Thymus (tissue), 11 donors: Measurements from ENCODE around the gene PLAAT2. TPM values are rescaled to one million over a fixed set of nuclear protein-coding genes. Genes with fewer than 3 reads are reported as not detected.
"Not testable (repeated sequence)": the region's sequence is repeated elsewhere in the genome, so short reads cannot be mapped to it uniquely, and the experiment has no call there.

Experiments used
- DNase-seq, 9 donors: peaks; one replicate each; pipeline ENCODE4 v3.0.0-alpha.2; 2013; ENCODE audit warnings: low spot score in 9 of 9, low read depth in 6 of 9, missing footprints in 1 of 9
- H3K27ac ChIP-seq, 2 donors: one replicate each; pipeline ENCODE4 v1.5.1; 2013; ENCODE audit warnings: control low read depth in 1 of 2, low read depth in 1 of 2, low read length in 1 of 2, mild to moderate bottlenecking in 1 of 2, moderate library complexity in 1 of 2
- H3K27me3 ChIP-seq, 2 donors: one replicate each; pipeline ENCODE4 v1.5.1; 2013; ENCODE audit warnings: low read length in 1 of 2; ENCODE audit not compliant: control insufficient read depth in 2 of 2, insufficient read depth in 1 of 2
- H3K36me3 ChIP-seq, 2 donors: one replicate each; pipeline ENCODE4 v1.5.1; 2013; ENCODE audit warnings: low read length in 1 of 2, mild to moderate bottlenecking in 1 of 2, moderate library complexity in 1 of 2; ENCODE audit not compliant: control insufficient read depth in 2 of 2, insufficient read depth in 2 of 2
- H3K4me1 ChIP-seq, 2 donors: one replicate each; pipeline ENCODE4 v1.5.1; 2013; ENCODE audit warnings: low read length in 2 of 2; ENCODE audit not compliant: control insufficient read depth in 2 of 2, insufficient read depth in 2 of 2
- H3K4me3 ChIP-seq, 2 donors: one replicate each; pipeline ENCODE4 v1.5.1; 2013; ENCODE audit warnings: low read length in 2 of 2, control low read depth in 1 of 2, mild to moderate bottlenecking in 1 of 2
- H3K9me3 ChIP-seq, 2 donors: one replicate each; pipeline ENCODE4 v1.5.1; 2013; ENCODE audit warnings: low read length in 1 of 2, mild to moderate bottlenecking in 1 of 2; ENCODE audit not compliant: control insufficient read depth in 2 of 2, insufficient read depth in 1 of 2
- WGBS: extraction: QIAGEN DNeasy Blood & Tissue Kit; methylation state at CpG from one replicate; pipeline ENCODE4 v1.1.7; 2013; 5-methylcytosine and 5-hydroxymethylcytosine counted together
- polyA plus RNA-seq: library from polyadenylated mRNA; stranded (reverse); fragments of 200-250 nt; gene quantifications from one replicate; pipeline ENCODE4 v1.2.3, GENCODE V29; 2013
- total RNA-seq: library from RNA; stranded (reverse); fragments of 120-200 nt; gene quantifications from one replicate; pipeline ENCODE4 v1.2.4, GENCODE V29; 2013
- donor health status: healthy.

The PLAAT2 gene
- total and polyA plus RNA-seq, 2 donors, result 0.19 to 1.8 TPM

DNA sequence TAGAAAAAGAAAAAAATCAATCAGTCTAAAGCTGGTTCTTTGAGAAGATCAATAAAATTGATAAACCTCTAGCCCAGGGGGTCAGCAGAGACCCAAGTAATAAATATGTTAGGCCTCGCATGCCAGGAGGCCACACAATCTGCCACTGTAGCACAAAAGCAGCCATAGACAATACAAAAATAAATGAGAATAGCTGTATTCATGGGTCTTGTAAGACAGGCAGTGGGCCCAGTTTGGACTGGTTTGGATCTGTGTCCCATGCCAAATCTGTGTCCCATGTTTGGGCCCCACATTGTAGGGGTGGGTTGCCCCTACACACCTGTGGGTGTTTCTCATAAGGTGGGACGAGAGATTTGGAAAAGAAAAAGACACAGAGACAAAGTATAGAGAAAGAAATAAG lies 33.2 kb downstream of the PLAAT2 start:
- H3K4me3 ChIP-seq, result no peak overlapping the region
- peaks cover 3 to 7% of the 10 kb centered on the region in 2 donors for H3K4me1 ChIP-seq
- no peaks in the 10 kb centered on the region for H3K27me3 ChIP-seq
- no peaks in the 10 kb centered on the region for H3K36me3 ChIP-seq
- no peak for DNase-seq
- H3K9me3 ChIP-seq, result no peaks in the 10 kb centered on the region
- H3K27ac ChIP-seq, result no peak overlapping the region
- 98% methylated on average over 2 of the region's 2 CpGs for WGBS

DNA sequence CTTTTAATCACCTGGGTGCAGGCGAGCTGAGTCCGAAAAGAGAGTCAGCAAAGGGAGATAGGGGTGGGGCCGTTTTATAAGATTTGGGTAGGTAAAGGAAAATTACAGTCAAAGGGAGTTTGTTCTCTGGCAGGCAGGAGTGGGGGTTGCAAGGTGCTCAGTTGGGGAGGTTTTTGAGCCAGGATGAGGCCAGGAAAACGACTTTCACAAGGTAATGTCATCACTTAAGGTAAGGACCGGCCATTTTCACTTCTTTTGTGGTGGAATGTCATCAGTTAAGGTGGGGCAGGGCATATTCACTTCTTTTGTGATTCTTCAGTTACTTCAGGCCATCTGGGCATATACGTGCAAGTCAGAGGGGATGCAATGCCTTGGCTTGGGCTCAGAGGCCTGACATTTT lies 33.8 kb downstream of the PLAAT2 start:
- H3K27ac ChIP-seq, H3K4me3 ChIP-seq, H3K36me3 ChIP-seq, DNase-seq, H3K9me3 ChIP-seq, H3K27me3 ChIP-seq, H3K4me1 ChIP-seq: not testable (repeated sequence)
- WGBS, result 94% methylated on average over 6 of the region's 6 CpGs

DNA sequence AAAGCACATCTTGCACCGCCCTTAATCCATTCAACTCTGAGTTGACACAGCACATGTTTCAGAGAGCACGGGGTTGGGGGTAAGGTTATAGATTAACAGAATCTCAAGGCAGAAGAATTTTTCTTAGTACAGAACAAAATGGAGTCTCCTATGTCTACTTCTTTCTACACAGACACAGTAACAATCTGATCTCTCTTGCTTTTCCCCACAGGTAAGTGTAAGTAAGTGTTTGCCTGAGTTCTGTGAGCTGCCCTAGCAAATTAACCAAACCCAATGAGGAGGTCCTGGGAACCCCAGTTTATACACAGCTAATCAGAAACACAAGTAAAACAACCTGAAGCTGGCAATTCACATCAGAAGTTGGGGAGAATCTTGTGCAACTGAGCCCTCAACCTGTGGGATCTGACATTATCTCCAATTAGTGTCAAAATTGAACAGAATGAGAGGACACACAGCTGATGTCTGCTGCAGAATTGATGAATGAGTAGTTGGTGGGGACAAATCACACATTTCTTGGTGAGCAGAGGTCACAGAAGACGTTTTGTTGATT lies 34.4 kb downstream of the PLAAT2 start:
- H3K4me1 ChIP-seq, H3K4me3 ChIP-seq, H3K9me3 ChIP-seq, H3K27me3 ChIP-seq, H3K27ac ChIP-seq, H3K36me3 ChIP-seq, DNase-seq: not testable (repeated sequence)
- WGBS, result 92% methylated on average over 1 of the region's 3 CpGs

DNA sequence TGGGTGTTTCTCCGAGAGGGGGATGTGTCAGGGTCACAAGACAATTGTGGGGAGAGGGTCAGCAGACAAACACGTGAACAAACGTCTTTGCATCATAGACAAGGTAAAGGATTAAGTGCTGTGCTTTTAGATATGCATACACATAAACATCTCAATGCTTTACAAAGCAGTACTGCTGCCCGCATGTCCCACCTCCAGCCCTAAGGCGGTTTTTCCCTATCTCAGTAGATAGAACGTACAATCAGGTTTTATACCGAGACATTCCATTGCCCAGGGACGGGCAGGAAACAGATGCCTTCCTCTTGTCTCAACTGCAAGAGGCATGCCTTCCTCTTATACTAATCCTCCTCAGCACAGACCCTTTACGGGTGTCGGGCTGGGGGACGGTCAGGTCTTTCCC lies 35.0 kb downstream of the PLAAT2 start:
- 22% methylated on average over 7 of the region's 11 CpGs for WGBS
- not testable (repeated sequence) for H3K27ac ChIP-seq, H3K4me1 ChIP-seq, H3K9me3 ChIP-seq, H3K4me3 ChIP-seq, H3K27me3 ChIP-seq, H3K36me3 ChIP-seq, DNase-seq

DNA sequence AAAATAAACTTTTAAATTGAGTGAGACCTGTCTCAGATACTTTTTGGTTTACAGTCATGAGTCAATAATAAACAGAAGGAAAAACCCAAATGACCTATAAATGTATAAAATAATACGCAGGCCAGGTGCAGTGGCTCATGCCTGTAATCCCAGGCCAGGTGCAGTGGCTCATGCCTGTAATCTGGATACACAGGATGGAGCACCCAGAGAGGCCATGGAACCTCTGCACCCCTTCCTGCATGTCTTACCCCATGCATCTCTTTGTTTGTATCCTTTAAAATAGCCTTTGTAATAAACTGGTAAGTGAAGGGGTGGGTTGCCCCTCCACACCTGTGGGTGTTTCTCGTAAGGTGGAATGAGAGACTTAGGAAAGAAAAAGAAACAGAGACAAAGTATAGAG lies 35.5 kb downstream of the PLAAT2 start:
- no peaks in the 10 kb centered on the region for H3K27me3 ChIP-seq
- H3K9me3 ChIP-seq, result no peaks in the 10 kb centered on the region
- WGBS, result 82% methylated on average over 2 of the region's 2 CpGs
- no peak overlapping the region for H3K4me3 ChIP-seq
- no peaks in the 10 kb centered on the region for H3K36me3 ChIP-seq
- peaks cover 3 to 6% of the 10 kb centered on the region in 2 donors for H3K4me1 ChIP-seq
- no peak overlapping the region for H3K27ac ChIP-seq
- DNase-seq, result no peak

DNA sequence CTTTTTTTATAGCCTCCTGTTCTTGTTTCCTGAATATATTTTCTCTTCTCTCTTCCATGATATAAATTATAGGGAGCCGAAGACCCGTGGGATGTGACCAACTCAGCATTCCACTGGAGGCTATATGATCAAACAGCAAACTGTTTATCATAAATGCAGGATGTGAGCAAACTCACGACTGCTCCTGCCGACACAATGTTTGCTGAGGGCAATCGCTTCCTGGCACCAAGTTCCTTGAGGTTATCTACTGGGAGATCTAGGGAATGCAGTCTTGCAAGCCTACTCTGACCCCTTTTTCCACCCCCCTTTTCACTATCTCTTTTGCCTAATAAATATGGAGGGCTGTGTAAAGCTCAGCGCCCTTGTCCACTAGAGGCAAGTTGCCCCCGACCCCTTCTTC lies 40.0 kb downstream of the PLAAT2 start:
- WGBS, result 98% methylated on average over 7 of the region's 7 CpGs
- H3K36me3 ChIP-seq, result no peaks in the 10 kb centered on the region
- H3K9me3 ChIP-seq, result no peaks in the 10 kb centered on the region
- H3K4me1 ChIP-seq, result no peaks in the 10 kb centered on the region
- H3K27me3 ChIP-seq, result no peaks in the 10 kb centered on the region
- H3K4me3 ChIP-seq, result no peak overlapping the region
- no peak overlapping the region for H3K27ac ChIP-seq
- DNase-seq, result no peak

DNA sequence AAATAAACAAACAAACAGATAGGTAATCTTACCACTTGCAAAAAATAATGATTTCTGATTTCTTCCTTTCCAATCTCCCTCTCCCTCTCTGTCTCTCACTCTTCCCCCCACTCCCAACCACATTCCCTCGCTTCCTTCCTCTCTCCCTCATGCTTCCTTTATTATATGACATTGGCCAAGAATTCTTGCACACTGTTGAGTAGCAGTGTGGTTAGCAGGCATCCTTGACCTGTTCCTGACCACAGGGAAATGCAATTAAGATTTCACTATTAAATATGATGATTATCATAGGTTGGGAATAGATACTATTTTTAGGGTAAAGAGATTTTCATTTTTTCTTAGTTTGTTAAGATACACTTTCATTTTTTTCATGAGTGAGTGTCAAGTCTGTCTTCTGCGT lies 41.3 kb downstream of the PLAAT2 start:
- Histone ChIP-seq H3K27ac (no peak overlapping the region), H3K4me1 (no peaks in the 10 kb centered on the region), H3K9me3 (no peaks in the 10 kb centered on the region), H3K4me3 (no peak overlapping the region), H3K27me3 (no peaks in the 10 kb centered on the region), H3K36me3 (no peaks in the 10 kb centered on the region)
- no peak for DNase-seq
- 95% methylated on average over 2 of the region's 2 CpGs for WGBS

DNA sequence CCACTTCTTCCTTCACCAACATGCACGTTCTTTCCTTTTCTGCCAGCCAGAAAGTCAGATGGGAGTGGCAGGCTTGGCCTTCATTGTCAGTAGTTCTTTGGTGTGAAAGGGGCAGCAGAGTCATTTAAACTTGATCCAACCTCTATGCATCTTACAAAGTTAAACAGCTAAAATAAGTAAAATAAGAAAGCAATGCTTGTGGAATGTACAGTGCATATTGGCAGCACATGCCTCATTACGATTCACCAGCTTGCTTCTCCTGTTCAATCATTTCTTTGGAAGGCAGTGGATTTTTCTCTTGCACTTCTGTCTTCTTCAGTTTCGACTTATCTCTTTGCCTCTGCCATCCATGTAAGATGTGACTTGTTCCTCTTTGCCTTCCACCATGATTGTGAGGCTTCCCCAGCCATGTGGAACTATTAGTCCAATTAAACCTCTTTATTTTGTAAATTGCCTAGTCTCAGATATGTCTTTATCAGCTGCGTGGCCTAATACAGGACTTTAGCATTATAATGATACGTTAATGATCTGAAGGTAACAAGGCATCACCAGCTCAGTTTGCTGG lies 42.5 kb downstream of the PLAAT2 start:
- Histone ChIP-seq H3K27me3 (no peaks in the 10 kb centered on the region), H3K9me3 (no peaks in the 10 kb centered on the region), H3K36me3 (no peaks in the 10 kb centered on the region), H3K4me3 (no peak overlapping the region), H3K27ac (no peak overlapping the region), H3K4me1 (no peaks in the 10 kb centered on the region)
- 93% methylated on average over 5 of the region's 5 CpGs for WGBS
- no peak for DNase-seq

DNA sequence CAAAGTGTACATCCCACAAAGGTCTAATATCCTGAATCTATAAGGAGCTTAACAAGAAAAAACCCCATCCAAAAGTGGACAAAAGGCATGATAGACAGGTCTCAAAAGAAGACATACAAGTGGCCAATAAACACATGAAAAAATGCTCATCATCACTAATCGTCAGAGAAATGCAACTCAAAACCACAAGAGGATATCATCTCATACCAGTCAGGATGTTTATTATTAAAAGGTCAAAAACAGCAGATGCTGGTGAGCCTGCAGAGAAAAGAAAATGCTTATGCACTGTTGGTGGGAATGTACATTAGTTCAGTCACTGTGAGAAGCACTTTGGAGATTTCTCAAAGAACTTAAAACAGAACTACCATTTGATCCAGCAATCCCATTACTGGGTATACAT lies 44.6 kb downstream of the PLAAT2 start:
- no peak overlapping the region for H3K27ac ChIP-seq
- H3K4me3 ChIP-seq, result no peak overlapping the region
- DNase-seq, result no peak
- no peaks in the 10 kb centered on the region for H3K36me3 ChIP-seq
- no peaks in the 10 kb centered on the region for H3K27me3 ChIP-seq
- H3K9me3 ChIP-seq, result no peaks in the 10 kb centered on the region
- no peaks in the 10 kb centered on the region for H3K4me1 ChIP-seq
- WGBS, result 3% methylated on average over 1 of the region's 1 CpG

DNA sequence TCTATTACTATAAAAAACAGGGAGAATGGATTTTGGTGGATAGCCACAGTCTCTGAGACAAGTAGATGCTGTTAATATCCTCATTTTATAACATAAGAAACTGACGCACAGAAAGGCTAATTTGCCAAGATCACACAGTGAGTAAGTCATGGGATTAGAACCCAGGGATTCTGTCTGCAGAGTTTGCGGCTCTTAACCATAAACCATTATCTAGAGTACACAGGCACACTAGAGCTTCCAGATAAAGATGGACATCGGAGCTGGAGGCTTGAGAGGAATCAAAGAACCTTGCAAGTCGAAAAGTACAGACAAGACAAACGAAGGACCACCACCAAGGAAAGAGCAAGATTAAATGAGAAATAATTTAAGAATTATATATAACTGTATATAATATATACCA lies 46.0 kb downstream of the PLAAT2 start:
- Histone ChIP-seq H3K4me1 (no peaks in the 10 kb centered on the region), H3K4me3 (no peak overlapping the region), H3K27me3 (no peaks in the 10 kb centered on the region), H3K9me3 (no peaks in the 10 kb centered on the region), H3K27ac (no peak overlapping the region), H3K36me3 (no peaks in the 10 kb centered on the region)
- DNase-seq, result no peak
- WGBS, result 98% methylated on average over 5 of the region's 5 CpGs
